ENCODE measurements around the gene MYMK. TPM values are rescaled to one million over a fixed set of nuclear protein-coding genes. Genes with fewer than 3 reads are reported as not detected.
A peak's percentile ranks its signal among the peaks of the same experiment; 100 is the strongest.

The MYMK gene
- total and polyA plus RNA-seq, 10 donors: not detected

DNA sequence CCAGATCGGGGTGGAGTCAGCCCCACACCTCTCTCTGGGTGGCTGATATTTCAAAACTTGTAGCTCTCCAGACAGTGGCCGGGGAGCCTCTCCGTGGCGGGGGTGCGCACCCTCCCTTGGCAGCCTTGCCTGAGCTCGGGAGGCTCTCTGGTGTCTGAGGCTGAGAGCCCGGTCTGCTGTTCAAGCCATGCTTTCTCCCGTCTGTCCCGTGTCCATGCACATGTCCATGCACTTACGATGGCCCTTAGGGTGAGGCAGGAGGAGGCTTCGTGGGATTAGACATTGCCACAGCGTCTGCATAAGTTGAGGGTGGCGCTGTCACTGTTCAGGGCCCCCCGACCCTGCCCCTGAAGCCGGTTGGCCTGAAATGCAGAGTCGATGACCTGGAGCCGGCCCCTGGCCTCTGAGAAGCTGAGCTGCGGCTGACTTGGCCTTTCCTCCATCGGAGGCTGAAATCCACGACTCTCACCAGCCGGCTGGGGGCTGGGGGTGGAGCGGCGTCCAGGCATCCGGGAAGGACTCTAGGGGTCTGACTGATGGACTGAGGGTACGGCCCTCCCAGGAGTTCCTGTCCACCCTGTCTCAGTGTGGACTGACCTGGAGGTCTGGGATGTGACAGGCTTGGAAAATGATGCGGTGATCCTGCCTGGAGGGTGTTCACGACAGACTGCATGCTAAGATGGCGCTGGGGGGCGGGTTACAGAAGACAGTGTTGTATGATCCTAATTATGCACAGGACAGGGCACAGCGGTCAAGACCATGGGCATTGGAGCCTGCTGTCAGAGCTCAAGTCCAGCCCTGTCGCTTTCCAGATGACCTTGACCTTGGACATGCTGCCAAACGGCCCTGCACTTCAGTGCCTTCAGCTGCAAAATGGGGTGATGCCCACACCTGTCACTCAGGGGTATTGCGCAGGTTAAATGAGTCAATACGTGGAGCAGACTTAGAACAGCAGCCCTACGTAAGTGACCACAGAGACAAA lies 27.6 kb downstream of the MYMK start:
- peak overlapping the region in 4 of 8 donors; percentile 18 to 45 (median 33) for H3K27ac ChIP-seq
- DNase-seq: no peak

DNA sequence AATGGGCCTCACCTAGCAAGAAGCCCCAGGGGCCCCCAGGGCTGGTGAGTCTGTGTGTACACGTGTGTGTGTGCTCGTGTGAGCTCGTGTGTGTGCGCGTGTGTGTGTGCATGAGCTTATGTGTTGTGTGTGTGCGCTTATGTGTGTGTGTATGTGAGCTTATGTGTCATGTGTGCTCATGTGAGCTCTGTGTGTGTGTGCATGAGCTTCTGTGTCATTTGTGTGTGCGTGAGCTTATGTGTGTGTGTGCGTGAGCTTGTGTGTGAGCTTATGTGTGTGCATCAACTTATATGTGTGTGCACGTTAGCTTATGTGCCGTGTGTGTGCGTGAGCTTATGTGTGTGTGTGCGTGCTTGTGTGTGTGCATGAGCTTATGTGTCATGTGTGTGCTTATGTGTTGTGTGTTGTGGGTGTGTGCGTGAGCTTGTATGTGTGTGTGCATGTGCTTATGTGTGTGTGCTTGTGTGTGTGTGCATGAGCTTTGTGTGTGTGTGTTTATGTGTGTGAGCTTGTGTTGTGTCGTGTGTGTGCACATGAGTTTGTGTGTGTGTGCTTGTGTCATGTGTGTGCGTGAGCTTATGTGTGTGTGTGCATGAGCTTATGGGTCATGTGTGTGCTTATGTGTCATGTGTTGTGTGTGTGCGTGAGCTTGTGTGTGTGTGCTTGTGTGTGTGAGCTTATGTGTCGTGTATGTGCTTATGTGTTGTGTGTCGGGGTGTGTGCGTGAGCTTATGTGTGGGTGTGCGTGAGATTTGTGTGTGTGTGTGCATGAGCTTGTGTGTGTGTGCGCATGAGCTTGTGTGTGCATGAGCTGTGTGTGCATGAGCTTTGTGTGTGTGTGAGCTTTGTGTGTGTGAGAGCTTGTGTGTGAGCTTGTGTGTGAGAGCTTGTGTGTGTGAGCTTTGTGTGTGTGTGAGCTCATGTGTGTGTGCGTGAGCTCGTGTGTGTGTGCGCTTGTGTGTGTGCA lies 29.1 kb downstream of the MYMK start:
- no peaks in the 10 kb centered on the region for H3K36me3 ChIP-seq
- whole genome bisulfite sequencing, 5 donors: 95 to 97% (median 96%) methylated on average over 24 of the region's 24 CpGs
- H3K27me3 ChIP-seq (replicated peaks in 1 of 7): peaks cover 0 to 24% (median 0%) of the 10 kb centered on the region in 7 donors
- no peak for DNase-seq
- H3K9me3 ChIP-seq: no peaks in the 10 kb centered on the region
- intact Hi-C loops (cut with DNase I; ENCODE audit: low total_unique reads): no loop called here
- TF ChIP-seq POLR2AphosphoS5 (IDR thresholded peaks at IDR 0.05): no peak
- no peak for TF ChIP-seq POLR2A (IDR thresholded peaks at IDR 0.05)
- TF ChIP-seq, protein P1, sequence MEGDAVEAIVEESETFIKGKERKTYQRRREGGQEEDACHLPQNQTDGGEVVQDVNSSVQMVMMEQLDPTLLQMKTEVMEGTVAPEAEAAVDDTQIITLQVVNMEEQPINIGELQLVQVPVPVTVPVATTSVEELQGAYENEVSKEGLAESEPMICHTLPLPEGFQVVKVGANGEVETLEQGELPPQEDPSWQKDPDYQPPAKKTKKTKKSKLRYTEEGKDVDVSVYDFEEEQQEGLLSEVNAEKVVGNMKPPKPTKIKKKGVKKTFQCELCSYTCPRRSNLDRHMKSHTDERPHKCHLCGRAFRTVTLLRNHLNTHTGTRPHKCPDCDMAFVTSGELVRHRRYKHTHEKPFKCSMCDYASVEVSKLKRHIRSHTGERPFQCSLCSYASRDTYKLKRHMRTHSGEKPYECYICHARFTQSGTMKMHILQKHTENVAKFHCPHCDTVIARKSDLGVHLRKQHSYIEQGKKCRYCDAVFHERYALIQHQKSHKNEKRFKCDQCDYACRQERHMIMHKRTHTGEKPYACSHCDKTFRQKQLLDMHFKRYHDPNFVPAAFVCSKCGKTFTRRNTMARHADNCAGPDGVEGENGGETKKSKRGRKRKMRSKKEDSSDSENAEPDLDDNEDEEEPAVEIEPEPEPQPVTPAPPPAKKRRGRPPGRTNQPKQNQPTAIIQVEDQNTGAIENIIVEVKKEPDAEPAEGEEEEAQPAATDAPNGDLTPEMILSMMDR (IDR thresholded peaks at IDR 0.05 in 8 of 11, conservative IDR thresholded peaks at IDR 0.05 in 3 of 11): no peak
- peaks cover 0 to 27% (median 14%) of the 10 kb centered on the region in 6 donors for H3K4me1 ChIP-seq
- H3K4me3 ChIP-seq: no peak overlapping the region
- no peak overlapping the region for H3K27ac ChIP-seq

More for the DNA sequence above, 27.6 kb downstream of the MYMK start:
- 73 to 84% (median 78%) methylated on average over 18 to 35 of the region's 35 CpGs for WGBS, 5 donors
- Histone ChIP-seq H3K27me3 (replicated peaks in 1 of 7) (peaks cover 0 to 12% (median 0%) of the 10 kb centered on the region in 7 donors), H3K36me3 (no peaks in the 10 kb centered on the region), H3K4me1 (peaks cover 0 to 17% (median 11%) of the 10 kb centered on the region in 6 donors), H3K4me3 (no peak overlapping the region), H3K9me3 (peaks cover 3 to 12% (median 12%) of the 10 kb centered on the region in 8 donors)
- intact Hi-C loops (cut with DNase I; ENCODE audit: low total_unique reads): no loop called here
- TF ChIP-seq POLR2AphosphoS5 (IDR thresholded peaks at IDR 0.05): no peak
- TF ChIP-seq POLR2A (IDR thresholded peaks at IDR 0.05): no peak
- TF ChIP-seq, protein P1 (IDR thresholded peaks at IDR 0.05 in 8 of 11, conservative IDR thresholded peaks at IDR 0.05 in 3 of 11): no peak

DNA sequence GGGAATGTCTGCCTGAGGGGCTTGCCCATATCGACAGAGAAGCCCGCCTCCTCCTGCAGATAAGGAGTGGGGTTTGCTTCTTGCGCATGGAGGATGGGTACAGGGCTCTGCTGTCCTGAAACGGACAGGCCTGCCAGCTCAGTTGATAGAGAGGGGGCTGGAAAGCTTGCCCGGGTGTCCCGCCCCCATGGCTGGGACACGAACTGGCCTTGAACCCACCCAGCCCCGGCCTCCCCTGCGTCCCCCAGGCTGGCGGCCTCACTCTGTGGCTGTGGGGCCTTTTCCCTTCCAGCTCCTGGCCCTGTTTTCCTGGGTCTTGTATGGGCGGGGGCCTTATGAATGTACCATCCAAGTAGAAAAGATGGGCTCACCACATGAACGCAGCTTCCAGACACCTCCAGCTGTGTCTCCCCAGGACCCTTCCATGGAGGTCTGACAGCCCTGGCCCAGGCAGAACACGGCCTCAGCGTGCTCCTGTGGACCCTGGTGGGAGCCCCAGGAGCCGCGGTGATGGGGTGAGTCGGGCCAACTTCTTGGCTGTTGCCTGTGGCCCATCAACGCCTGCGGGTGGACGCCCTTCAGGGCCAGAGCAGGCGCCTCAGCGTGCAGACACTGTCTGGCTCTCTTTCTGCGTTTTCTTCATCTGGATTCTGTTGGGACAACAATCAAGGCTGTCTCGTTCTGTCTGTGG lies 30.0 kb downstream of the MYMK start:
- no peak for DNase-seq
- intact Hi-C loops (cut with DNase I; ENCODE audit: low total_unique reads): no loop called here
- H3K4me1 ChIP-seq: peaks cover 0 to 27% (median 14%) of the 10 kb centered on the region in 6 donors
- TF ChIP-seq, protein P1 (IDR thresholded peaks at IDR 0.05 in 8 of 11, conservative IDR thresholded peaks at IDR 0.05 in 3 of 11): no peak
- no peak for TF ChIP-seq POLR2AphosphoS5 (IDR thresholded peaks at IDR 0.05)
- no peak for TF ChIP-seq POLR2A (IDR thresholded peaks at IDR 0.05)
- no peaks in the 10 kb centered on the region for H3K36me3 ChIP-seq
- H3K9me3 ChIP-seq: no peaks in the 10 kb centered on the region
- H3K27me3 ChIP-seq (replicated peaks in 1 of 7): peaks cover 0 to 32% (median 0%) of the 10 kb centered on the region in 7 donors
- H3K27ac ChIP-seq: peak overlapping the region in 1 of 8 donors; percentile 78
- 83 to 92% (median 91%) methylated on average over 22 to 24 of the region's 24 CpGs for WGBS, 5 donors
- no peak overlapping the region for H3K4me3 ChIP-seq

Data from spleen (tissue), 11 donors.